HG02870 (cell line): ENCODE results near the gene ZGRF1.
A peak's percentile ranks its signal among the peaks of the same experiment; 100 is the strongest.
"Not testable (repeated sequence)": the region's sequence is repeated elsewhere in the genome, so short reads cannot be mapped to it uniquely, and the experiment has no call there.

Experiments used
- ATAC-seq: cut with Tn5 transposase; IDR thresholded peaks from one replicate; pipeline ENCODE4 v1.9.1; 2021; ENCODE audit warnings: mild to moderate bottlenecking, moderate library complexity; ENCODE audit not compliant: unreplicated experiment

Gene ZGRF1

GRCh38 chr4:112636688-112637551, at the start of gene ZGRF1, which contains the start of gene LARP7:
Gene ZGRF1 (minus strand): TSS chr4:112636909. CDS start chr4:112633176, 3,733 bp downstream.
Gene LARP7 (plus strand): TSS chr4:112637143. CDS start chr4:112644670, 7,527 bp downstream.
- ATAC-seq = peak; percentile 89

- no peak for ATAC-seq
Observed at GRCh38 chr4:112680996-112681395, 44.3 kb upstream of the ZGRF1 start.

GRCh38 chr4:112677519-112678091, 40.9 kb upstream of the ZGRF1 start:
- no peak for ATAC-seq

GRCh38 chr4:112674376-112674775, 37.7 kb upstream of the ZGRF1 start:
- no peak for ATAC-seq

- ATAC-seq = no peak
Observed at GRCh38 chr4:112673686-112674085, 37.0 kb upstream of the ZGRF1 start.

GRCh38 chr4:112673076-112673475, 36.4 kb upstream of the ZGRF1 start:
- no peak for ATAC-seq

GRCh38 chr4:112668131-112668530, 31.4 kb upstream of the ZGRF1 start:
- ATAC-seq = no peak

GRCh38 chr4:112664611-112665010, 27.9 kb upstream of the ZGRF1 start:
- ATAC-seq = no peak

- not testable (repeated sequence) for ATAC-seq
Observed at GRCh38 chr4:112656115-112656514, 19.4 kb upstream of the ZGRF1 start.

GRCh38 chr4:112655270-112655669, 18.6 kb upstream of the ZGRF1 start:
- no peak for ATAC-seq

GRCh38 chr4:112652216-112652615, 15.5 kb upstream of the ZGRF1 start:
- ATAC-seq = no peak

- no peak for ATAC-seq
Observed at GRCh38 chr4:112651641-112652040, 14.9 kb upstream of the ZGRF1 start.

- no peak for ATAC-seq
Observed at GRCh38 chr4:112650332-112650731, 13.6 kb upstream of the ZGRF1 start.

GRCh38 chr4:112649055-112649408, 12.3 kb upstream of the ZGRF1 start:
- ATAC-seq = no peak

GRCh38 chr4:112648263-112649054, 11.8 kb upstream of the ZGRF1 start:
- no peak for ATAC-seq

GRCh38 chr4:112647785-112648184, 11.1 kb upstream of the ZGRF1 start:
- ATAC-seq = no peak

GRCh38 chr4:112646632-112647537, 10.2 kb upstream of the ZGRF1 start:
- no peak for ATAC-seq

GRCh38 chr4:112645541-112646329, 9.0 kb upstream of the ZGRF1 start:
- ATAC-seq = no peak
